SK-N-SH treated with all-trans-retinoic acid at 6 μM for 48 hours (cell line): Measurements from ENCODE around the gene CIAPIN1.

Source experiments
- ATAC-seq: fragments of 200-7000 bp; cut with Tn5 transposase; 3 replicates; pipeline ENCODE4 v1.9.1; 2020; ENCODE audit warnings: mild to moderate bottlenecking, moderate library complexity
- ARNTL ChIP-seq: fragments of 450-650 bp; formaldehyde crosslinking; IDR thresholded peaks from 2 replicates; pipeline ENCODE4 v1.5.0; 2020; ENCODE audit warnings: low read depth, mild to moderate bottlenecking, moderate library complexity, borderline replicate concordance
- BACH2 ChIP-seq: fragments of 250-450 bp; sonication (Bioruptor Pico); IDR thresholded peaks from 2 replicates; pipeline ENCODE4 v1.9.0; 2021; ENCODE audit warnings: mild to moderate bottlenecking, borderline replicate concordance
- CREB5 ChIP-seq: fragments of 250-450 bp; sonication (Bioruptor Pico); IDR thresholded peaks from 2 replicates; pipeline ENCODE4 v1.5.1; 2020; ENCODE audit warnings: low read depth, mild to moderate bottlenecking, moderate library complexity
- CSDC2 ChIP-seq: fragments of 250-450 bp; sonication (Bioruptor Pico); IDR thresholded peaks from 2 replicates; pipeline ENCODE4 v1.5.0; 2020; ENCODE audit warnings: mild to moderate bottlenecking, moderate library complexity
- CSRNP3 ChIP-seq: fragments of 250-450 bp; sonication (Bioruptor Pico); IDR thresholded peaks from 2 replicates; pipeline ENCODE4 v1.5.1; 2021; ENCODE audit warnings: mild to moderate bottlenecking, moderate library complexity
- ESRRG ChIP-seq: fragments of 250-450 bp; sonication (Bioruptor Pico); IDR thresholded peaks from 2 replicates; pipeline ENCODE4 v1.6.1; 2021; ENCODE audit warnings: mild to moderate bottlenecking
- GLIS3 ChIP-seq: fragments of 250-450 bp; sonication (Bioruptor Pico); IDR thresholded peaks from 2 replicates; pipeline ENCODE4 v1.5.0; 2020; ENCODE audit warnings: mild to moderate bottlenecking, moderate library complexity
- OSR1 ChIP-seq: fragments of 250-450 bp; sonication (Bioruptor Pico); IDR thresholded peaks from 2 replicates; pipeline ENCODE4 v1.8.0; 2022; ENCODE audit warnings: moderate library complexity, mild to moderate bottlenecking, inconsistent platforms
- PATZ1 ChIP-seq: fragments of 250-450 bp; sonication (Bioruptor Pico); IDR thresholded peaks from 2 replicates; pipeline ENCODE4 v1.8.0; 2020; ENCODE audit warnings: mild to moderate bottlenecking, moderate library complexity, borderline replicate concordance
- POU6F1 ChIP-seq: fragments of 250-450 bp; sonication (Bioruptor Pico); IDR thresholded peaks from 2 replicates; pipeline ENCODE4 v1.8.0; 2021; ENCODE audit warnings: low read depth, mild to moderate bottlenecking, moderate library complexity, borderline replicate concordance
- RARB ChIP-seq: fragments of 250-450 bp; sonication (Bioruptor Pico); IDR thresholded peaks from 2 replicates; pipeline ENCODE4 v1.8.0; 2021; ENCODE audit warnings: mild to moderate bottlenecking, moderate library complexity
- SNAI2 ChIP-seq: fragments of 250-450 bp; sonication (Bioruptor Pico); IDR thresholded peaks from 2 replicates; pipeline ENCODE4 v1.5.0; 2020; ENCODE audit warnings: mild to moderate bottlenecking, moderate library complexity
- TCF4 ChIP-seq: fragments of 250-450 bp; sonication (Bioruptor Pico); IDR thresholded peaks from 2 replicates; pipeline ENCODE4 v1.8.0; 2021; ENCODE audit warnings: mild to moderate bottlenecking, moderate library complexity, borderline replicate concordance
- TOX ChIP-seq: fragments of 250-450 bp; sonication (Bioruptor Pico); IDR thresholded peaks from 2 replicates; pipeline ENCODE4 v1.8.0; 2021; ENCODE audit warnings: mild to moderate bottlenecking, moderate library complexity, borderline replicate concordance
- ZC3H10 ChIP-seq: fragments of 250-450 bp; sonication (Bioruptor Pico); IDR thresholded peaks from 2 replicates; pipeline ENCODE4 v1.5.1; 2021; ENCODE audit warnings: mild to moderate bottlenecking, moderate library complexity
- ZFP3 ChIP-seq: fragments of 250-450 bp; sonication (Bioruptor Pico); IDR thresholded peaks from 2 replicates; pipeline ENCODE4 v1.5.0; 2020; ENCODE audit warnings: mild to moderate bottlenecking, moderate library complexity
- ZFP30 ChIP-seq: fragments of 450-650 bp; formaldehyde crosslinking; IDR thresholded peaks from 2 replicates; pipeline ENCODE4 v1.5.0; 2022; ENCODE audit warnings: mild to moderate bottlenecking, moderate library complexity
- ZNF565 ChIP-seq: fragments of 450-650 bp; formaldehyde crosslinking; conservative IDR thresholded peaks from 2 replicates; pipeline ENCODE4 v1.5.0; 2020; ENCODE audit warnings: low read depth, mild to moderate bottlenecking, moderate library complexity
- ZNF70 ChIP-seq: fragments of 450-650 bp; formaldehyde crosslinking; IDR thresholded peaks from 2 replicates; pipeline ENCODE4 v1.5.0; 2020; ENCODE audit warnings: mild to moderate bottlenecking, moderate library complexity
- ZNF8 ChIP-seq: fragments of 450-650 bp; formaldehyde crosslinking; IDR thresholded peaks from 2 replicates; pipeline ENCODE4 v1.5.0; 2020; ENCODE audit warnings: mild to moderate bottlenecking, moderate library complexity

Gene CIAPIN1

GRCh38 chr16:57411362-57411976 is 35.7 kb downstream of the CIAPIN1 start (continued):
- TF ChIP-seq SNAI2 (CRISPR knock-in tag) = no peak
- TF ChIP-seq ZFP3 (CRISPR knock-in tag) = no peak
- TF ChIP-seq GLIS3 (CRISPR knock-in tag) = no peak
- TF ChIP-seq ZNF70 (CRISPR knock-in tag) = no peak

- no peak for ATAC-seq
- 0 out of 2 replicates have a peak, but pooled peaks have one; percentile 9 for TF ChIP-seq ZNF8
- TF ChIP-seq ESRRG (CRISPR knock-in tag) = no peak
- no peak for TF ChIP-seq ZFP30
These were observed 37.2 kb downstream of the CIAPIN1 start for GRCh38 chr16:57409870-57410587.

- ATAC-seq = no peak
These were observed 38.1 kb downstream of the CIAPIN1 start for GRCh38 chr16:57409065-57409464.

GRCh38 chr16:57407521-57408353 is 39.4 kb downstream of the CIAPIN1 start:
- ATAC-seq = no peak
- TF ChIP-seq POU6F1 (CRISPR knock-in tag) = no peak
- no peak for TF ChIP-seq ZNF70 (CRISPR knock-in tag)
- TF ChIP-seq TCF4 (CRISPR knock-in tag) = no peak
- no peak for TF ChIP-seq CREB5 (CRISPR knock-in tag)
- TF ChIP-seq ZFP3 (CRISPR knock-in tag) = no peak
- TF ChIP-seq ZFP30 = no peak
- TF ChIP-seq OSR1 (CRISPR knock-in tag) = no peak
- TF ChIP-seq BACH2 (CRISPR knock-in tag) = no peak
- no peak for TF ChIP-seq CSDC2 (CRISPR knock-in tag)
- TF ChIP-seq TOX (CRISPR knock-in tag) = no peak
- no peak for TF ChIP-seq ZC3H10 (CRISPR knock-in tag)
- TF ChIP-seq RARB (CRISPR knock-in tag) = no peak

More at GRCh38 chr16:57409065-57409464, 38.1 kb downstream of the CIAPIN1 start:
- TF ChIP-seq PATZ1 (no peak), TOX (CRISPR knock-in tag) (no peak), ZNF565 (CRISPR knock-in tag) (no peak), POU6F1 (CRISPR knock-in tag) (no peak), ZNF8 (no peak), CSRNP3 (CRISPR knock-in tag) (no peak), ZNF70 (CRISPR knock-in tag) (no peak), OSR1 (CRISPR knock-in tag) (no peak), ARNTL (CRISPR knock-in tag) (no peak), ESRRG (CRISPR knock-in tag) (no peak)
